Testis (tissue), 2 donors: ENCODE measurements around the gene SMYD4.

Experiments
- CTCF ChIP-seq, 3 experiments: fragments of 450-650 bp in 2 of 3; fragments of 200-600 bp in 1 of 3; sonication (generic) in 1 of 3; IDR thresholded peaks; one replicate each; pipeline ENCODE4 v1.5.1; 2016 to 2019; ENCODE audit warnings: antibody characterized with exemption in 3 of 3, mild to moderate bottlenecking in 2 of 3, moderate library complexity in 1 of 3
- POLR2A ChIP-seq: fragments of 450-650 bp; IDR thresholded peaks from one replicate; pipeline ENCODE4 v1.6.1; 2017; ENCODE audit warnings: antibody characterized with exemption, mild to moderate bottlenecking, moderate library complexity

DNA sequence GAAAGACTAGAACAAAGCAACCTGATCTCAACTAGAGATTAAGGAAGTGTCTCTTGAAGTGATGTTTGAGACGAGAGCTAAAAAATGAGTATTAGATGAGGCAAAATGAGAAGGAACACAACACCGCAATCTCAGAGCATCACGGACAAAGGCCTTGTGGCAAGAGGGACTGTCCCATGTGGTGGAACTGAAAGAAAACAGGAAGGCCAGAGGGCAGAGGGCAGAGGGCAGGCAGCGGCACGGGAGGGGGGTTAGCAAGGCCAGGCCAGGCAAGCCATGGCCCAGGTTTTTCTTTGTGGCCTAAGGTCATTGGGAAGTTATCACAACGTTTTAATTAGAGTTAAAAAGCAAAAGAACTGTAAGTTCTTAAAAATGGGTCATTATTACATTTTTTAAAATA is 22.6 kb upstream of the SMYD4 start:
- no peak for TF ChIP-seq CTCF (IDR thresholded peaks at IDR 0.05)
- no peak for TF ChIP-seq POLR2A
